Activated T-cell treated with anti-CD3 and anti-CD28 coated beads, Interleukin-2, amount 50 U/mL, for 1 hour (primary cell): Measurements from ENCODE around the gene CA11.
A peak's percentile ranks its signal among the peaks of the same experiment; 100 is the strongest.

Source experiments
- DNase-seq: peaks from one replicate; pipeline ENCODE4 v3.0.0-alpha.2; 2020

The CA11 gene

DNA sequence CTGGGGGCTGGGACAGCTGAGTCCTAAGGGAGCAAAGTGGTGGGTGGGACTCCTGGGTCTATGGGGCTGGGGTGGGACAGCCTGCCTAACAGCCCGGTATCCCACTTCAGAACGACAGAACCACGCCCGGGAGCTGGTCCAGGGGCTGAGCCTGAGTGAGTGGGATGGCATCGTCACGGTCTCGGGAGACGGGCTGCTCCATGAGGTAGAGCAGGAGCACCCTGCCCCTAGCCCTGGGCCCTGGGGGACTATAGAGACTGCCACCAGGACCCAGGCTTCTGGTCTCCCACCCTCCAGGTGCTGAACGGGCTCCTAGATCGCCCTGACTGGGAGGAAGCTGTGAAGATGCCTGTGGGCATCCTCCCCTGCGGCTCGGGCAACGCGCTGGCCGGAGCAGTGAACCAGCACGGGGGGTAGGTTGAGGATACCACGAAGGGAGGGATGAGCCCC lies 18.1 kb downstream of the CA11 start:
- DNase-seq = no peak

DNA sequence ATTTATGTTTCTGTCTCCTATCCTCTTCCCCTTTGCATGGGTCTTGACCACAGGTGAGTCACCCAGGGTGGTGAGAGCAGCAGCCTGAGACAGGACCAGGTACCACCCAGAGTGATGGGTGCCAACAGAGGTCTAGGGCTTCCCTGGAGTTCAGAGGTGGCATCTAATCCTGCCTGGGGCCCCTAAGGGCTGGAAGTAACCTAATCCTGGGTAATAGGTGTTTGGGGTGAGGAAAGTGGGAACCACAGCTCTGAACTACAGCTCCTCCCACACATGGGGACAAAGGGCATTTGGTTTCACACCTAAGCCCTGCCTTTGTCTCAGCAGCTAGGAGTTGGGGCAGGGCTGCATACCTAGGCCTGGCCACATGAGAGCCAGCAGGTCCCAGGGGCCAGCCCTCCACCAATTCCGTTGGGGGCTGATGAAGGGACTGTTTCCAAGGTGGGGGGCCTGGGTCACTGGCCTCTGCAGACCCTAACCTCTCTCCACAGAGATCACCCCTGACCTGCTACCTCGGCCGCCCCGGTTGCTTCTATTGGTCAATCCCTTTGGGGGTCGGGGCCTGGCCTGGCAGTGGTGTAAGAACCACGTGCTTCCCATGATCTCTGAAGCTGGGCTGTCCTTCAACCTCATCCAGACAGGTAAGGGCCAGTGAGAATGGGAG lies 18.7 kb downstream of the CA11 start:
- no peak for DNase-seq

DNA sequence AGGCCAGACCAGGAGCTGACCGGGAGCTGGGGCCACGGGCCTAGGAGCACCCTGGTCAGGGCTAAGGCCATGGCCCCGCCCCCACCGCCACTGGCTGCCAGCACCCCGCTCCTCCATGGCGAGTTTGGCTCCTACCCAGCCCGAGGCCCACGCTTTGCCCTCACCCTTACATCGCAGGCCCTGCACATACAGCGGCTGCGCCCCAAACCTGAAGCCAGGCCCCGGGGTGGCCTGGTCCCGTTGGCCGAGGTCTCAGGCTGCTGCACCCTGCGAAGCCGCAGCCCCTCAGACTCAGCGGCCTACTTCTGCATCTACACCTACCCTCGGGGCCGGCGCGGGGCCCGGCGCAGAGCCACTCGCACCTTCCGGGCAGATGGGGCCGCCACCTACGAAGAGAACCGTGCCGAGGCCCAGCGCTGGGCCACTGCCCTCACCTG lies 20.1 kb downstream of the CA11 start:
- no peak for DNase-seq

DNA sequence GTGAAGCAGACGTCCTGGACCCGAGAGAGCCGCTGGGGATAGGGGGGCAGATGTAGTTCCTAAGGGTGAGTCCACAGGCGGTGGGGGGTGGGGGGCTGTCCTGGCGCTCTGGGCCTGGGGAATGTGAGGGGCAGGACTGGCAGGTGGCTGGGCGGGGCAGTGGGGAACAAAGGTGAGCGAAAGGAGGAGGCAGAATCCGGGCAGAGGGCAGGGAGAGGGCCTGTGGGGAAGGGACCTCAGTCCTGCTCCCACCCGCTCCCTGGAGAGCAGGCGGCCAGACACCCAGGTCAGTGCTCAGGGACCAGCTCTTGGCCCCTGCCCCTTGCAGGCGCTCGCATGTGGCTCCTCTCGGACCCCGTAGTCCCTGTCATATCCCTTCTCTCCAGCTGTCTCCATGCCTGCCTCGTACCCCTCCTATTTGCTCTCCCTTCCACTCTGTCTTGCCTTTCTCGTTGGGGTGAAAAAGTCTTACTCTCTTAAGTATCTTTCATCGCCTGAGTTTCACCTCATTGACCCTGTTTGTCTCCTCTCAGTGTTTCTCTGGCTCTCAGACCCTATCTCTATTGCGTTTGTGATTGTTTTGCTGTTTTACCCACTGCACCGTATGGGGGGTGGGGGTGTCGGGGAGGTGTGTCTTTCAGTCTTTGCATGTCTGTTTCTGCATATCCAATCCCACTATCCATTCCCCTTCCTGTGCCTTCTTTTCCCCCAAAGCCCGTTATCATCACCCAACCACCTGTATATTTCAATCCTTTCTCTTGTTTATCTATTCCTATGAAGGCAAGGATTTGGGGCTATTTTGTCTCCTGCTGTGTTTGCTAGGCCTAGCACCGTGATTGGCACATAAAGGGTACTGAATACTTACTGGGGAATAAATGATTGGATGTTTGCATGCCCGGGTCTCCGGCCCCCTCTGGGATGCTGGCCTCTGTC lies 20.9 kb downstream of the CA11 start:
- DNase-seq = no peak

DNA sequence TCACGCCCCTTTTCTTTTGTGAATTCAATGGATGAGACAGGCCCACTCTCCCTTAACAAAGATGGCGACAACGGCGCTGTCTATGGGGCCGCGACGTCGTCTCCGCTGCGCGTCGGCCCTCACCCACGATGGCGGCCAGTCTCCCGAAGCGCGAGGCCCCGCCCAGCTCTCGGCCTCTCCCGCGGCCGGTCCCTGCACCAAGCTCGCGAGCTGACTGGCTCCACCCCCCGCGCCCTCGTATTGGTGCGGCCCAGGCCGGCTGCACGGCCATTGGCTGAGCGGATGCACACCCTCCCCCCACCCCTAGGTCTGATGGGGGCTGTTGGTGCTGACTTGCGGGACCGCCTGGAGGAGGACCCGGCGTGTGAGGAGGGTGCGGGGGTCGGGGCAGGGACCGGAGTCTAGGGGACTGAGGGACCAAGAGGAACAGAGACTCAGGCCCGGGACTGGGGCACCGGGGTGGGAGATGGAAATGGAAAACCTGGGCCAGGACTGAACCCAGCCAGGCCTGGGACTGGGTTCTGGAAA lies 21.9 kb downstream of the CA11 start:
- peak; percentile 93 for DNase-seq

DNA sequence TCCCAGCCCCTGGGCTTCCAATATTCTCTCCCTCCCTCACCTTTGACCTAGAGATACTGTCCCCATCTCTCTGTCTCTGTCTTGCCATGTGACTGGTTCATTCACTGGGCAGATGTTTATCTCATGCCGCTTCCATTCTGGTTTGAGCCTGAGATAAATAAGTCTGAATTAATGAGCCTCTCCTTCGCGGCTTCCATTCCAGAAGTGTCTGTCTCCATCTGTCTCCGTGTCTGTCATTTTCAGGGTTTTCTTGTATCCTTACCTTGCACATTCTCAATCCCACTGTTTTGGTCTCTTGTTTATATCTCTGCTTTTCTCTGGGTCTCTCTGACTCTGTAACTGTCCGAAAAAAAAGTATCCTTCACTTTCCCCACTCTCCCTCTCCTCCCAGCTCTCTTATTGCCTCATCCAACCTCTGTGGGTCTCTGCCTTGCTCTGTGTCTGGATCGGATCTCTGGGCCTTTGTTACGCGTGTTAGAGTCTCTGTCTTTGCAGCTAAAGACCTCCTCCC lies 22.4 kb downstream of the CA11 start:
- DNase-seq = no peak

DNA sequence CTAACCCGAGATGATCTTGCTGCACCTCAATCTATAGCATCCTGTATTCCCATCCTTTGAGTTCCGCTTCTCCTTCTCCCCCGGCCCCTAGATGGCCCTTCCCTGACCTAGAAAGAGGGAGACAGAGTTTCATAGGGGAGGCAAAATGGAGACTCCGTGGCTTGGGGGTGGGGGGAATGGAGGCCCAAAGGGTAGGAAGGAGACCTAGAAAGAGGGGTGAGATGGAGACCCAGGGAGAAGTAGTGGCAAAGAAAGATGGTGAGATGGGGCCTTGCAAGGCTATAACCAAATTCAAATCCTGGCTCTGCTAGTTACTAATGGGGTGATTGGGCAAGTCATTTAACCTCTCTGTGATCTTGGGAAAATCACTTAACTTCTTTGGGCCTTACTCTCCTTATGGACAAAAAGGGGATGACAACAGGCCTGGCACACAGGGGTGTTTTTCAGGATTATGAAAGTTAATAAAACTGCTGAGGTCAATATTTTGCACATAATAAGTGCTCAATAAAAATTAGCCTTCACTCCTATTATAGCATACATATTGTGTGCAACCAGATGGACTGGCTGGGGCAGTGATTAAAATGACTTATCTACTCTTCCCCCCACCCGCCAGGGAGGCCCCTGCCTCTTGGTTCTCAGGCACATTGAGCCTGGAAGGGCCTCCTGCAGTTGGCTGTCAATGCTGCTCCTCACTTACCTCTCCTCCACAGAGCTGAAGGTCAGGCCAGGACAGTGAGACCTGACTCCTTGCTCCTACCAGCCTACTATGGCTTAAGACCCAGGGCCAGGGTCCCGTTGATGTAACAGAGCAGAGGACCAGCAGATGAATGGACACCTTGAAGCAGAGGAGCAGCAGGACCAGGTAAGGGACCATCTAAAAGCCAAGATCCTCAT lies 26.0 kb downstream of the CA11 start:
- no peak for DNase-seq

DNA sequence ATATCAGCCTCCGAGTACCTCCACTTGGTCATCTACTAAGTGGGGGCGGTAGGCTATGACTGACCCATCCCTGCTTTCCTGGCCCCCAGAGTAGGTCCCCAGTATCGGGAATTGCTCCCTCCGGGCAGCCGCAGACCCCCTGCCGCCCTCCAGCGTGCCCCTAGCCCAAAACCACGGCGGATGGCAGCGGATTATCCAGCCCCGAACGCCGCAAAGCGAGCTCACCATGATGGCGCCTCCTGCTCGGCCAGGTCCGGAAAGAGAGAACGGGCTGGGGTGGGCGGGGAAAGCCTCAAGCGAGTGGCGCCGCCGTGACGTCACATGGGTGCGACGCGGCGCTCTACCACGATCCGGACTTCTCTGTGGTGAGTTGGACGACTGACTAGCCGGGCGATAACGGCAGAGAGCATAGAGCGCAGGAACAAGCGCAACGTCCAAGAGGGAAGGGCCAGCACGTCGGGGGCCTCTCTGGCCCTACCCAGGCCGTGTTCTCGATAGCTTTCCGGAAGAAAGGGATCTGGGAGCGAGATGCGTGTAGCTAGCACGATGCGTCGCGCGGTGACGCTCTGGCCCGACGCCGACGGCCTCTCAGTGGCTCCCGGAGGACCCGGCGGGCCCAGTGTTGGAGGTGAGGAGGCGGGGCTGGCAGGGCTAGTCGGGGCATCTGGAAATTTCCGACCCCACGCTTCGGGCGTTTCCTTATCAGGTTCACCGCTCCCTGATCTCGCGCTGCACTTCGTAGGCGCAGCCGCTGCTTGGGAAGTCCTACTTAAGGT lies 26.9 kb downstream of the CA11 start, which contains the start of the genes RPL18 and SPHK2:
RPL18 (minus strand) TSS at position 263 of the 776 bp plus-strand sequence; CDS start at position 228, 35 bp downstream.
SPHK2 (plus strand) TSS at position 591 of the 776 bp plus-strand sequence. CDS start 1,009 bp downstream, outside the sequence.
- DNase-seq = peak; percentile 95

DNA sequence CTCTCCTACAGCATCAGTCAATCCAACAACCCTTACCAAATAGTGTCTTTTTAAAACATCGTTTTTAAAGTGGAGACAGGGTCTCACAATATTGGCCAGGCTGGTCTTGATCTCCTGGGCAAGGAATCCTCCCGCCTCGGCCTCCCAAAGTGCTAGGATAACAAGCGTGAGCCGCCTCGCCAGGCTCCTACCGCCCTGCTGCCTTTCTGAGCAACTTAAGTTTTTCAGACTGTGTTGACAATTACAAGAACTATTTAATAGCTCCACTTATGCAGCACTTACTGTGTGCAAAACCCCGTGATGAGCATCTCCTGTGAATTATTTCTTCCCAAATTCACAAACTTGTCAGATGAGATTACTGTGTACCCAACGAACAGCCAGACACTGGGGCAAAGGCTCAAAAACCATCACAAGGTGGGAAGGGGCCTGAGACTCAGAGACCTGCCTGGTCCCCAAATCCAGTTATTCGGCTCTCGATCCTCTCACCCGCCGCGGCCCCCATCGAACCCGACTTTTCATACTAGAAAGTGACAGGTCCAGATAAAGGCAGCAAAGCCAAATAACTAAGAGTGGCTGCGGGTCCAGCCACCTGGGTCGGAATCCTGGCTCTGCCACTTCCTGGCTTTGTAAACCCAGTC lies 27.6 kb downstream of the CA11 start:
- no peak for DNase-seq

DNA sequence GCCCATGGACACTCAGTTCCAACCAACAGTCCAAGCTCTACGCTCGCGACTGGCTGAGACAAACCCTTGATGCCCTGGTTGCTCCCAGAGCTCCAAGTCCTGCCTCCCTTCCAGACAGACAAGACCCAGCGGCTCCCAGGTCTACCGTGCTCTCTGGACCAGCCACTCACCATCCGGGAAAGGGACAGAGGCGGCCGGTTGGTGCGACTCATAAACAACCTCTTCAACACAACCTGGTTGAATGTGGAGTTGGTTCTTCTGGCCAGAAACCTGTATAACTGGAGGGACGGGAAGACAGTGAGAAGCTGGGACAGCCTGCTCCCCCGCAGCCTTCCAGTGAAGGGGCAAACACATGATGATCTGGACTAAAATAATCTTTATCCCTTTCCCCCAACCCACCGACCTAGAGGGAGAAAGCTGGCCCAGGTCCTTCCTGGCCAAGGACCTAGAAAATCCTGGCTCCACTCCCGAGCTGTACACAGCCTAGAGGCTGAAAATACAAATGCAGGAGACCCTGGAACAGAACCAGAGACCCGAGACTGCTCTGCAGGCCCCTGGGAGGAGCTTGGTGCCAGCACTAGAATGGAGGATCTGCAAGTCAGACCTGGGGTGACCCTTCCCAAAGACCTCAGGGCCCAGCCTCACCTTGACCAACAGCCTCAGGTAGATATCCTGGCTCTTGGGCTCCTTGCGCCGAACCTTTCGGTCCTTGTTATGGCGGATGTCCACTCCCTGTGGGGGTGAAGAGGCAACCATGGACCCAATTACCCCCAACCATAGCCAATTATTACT lies 28.6 kb downstream of the CA11 start:
- no peak for DNase-seq

DNA sequence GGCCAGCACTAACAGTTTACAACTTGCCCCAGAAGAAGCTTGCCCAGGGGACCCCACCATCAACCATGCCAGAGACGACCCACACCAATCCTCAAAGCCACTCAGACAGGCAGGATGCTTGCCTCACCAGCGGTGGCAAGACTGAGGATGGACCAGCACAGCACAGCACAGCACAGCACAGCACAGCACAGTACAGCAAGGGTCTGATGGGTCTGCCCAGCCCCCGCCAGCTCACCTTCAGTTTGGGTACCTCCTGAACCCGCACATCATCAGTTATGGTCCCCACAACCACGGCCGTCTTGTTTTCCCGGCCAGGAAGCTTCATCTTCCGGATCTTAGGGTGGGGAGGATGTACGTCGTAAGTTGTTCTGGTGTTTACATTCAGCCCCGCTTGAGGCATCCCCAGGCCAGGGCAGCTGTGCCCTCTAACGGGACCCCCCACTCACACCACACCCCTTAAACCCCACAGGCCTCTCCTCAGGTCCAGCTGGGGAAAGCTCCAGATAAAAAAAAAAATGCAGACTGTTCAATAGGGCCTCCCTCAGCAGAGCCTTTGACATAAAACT lies 29.4 kb downstream of the CA11 start:
- DNase-seq = no peak

DNA sequence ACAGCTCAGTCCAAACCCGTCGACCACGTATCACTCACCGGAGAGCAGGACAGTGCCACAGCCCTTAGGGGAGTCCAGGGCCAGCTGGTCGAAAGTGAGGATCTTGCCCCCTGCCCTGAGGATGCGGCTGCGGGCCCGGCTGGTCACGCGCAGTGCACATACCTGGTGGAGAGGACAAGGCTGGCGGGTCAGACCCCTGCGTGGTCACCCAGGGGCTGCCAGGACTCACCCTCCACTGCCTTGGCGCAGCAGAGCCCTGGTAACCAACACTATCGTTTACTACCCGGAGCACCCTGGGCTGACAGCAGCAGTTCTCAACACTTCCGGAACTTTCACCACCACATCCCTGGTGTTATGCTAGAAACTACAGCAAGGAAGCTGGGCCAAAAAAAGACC lies 29.9 kb downstream of the CA11 start:
- no peak for DNase-seq

DNA sequence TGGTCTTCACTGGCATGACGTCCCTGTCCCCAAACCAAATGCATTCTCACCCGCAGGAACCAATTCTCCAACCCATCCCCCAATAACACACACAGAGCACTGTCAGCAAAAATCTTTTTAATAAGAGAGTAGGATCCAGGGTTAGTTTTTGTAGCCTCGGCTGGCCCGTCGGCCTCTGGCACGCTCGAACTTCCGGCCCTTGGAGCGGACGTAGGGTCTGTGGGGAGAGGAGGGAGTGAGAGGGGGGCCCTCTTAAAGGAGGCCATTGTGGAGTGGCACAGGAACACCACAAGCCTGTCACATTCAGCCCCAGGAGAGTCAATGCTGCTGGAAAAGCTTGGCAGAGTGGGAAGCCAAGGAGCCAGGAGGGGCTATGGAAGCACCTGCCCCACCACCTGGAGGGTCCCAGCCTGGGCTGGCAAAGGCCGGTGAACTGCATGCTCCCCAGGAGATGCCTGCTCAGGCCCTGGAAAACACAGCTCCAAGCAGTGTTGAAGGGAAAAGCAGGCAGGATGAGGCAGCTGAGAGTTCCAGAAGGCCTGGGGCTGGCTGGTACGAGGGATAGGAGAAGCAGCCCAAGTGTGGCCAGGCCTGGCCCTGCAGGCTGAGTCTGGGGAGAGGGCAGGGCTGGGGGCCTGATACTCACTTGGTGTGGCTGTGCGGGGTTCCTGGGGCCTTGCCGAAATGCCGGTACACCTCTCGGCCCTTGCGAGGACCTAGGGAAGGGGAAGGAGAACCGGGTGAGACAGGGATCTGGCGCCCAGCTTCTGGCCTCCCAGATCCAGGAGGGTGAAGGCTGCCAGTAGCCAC lies 30.6 kb downstream of the CA11 start:
- DNase-seq = no peak

DNA sequence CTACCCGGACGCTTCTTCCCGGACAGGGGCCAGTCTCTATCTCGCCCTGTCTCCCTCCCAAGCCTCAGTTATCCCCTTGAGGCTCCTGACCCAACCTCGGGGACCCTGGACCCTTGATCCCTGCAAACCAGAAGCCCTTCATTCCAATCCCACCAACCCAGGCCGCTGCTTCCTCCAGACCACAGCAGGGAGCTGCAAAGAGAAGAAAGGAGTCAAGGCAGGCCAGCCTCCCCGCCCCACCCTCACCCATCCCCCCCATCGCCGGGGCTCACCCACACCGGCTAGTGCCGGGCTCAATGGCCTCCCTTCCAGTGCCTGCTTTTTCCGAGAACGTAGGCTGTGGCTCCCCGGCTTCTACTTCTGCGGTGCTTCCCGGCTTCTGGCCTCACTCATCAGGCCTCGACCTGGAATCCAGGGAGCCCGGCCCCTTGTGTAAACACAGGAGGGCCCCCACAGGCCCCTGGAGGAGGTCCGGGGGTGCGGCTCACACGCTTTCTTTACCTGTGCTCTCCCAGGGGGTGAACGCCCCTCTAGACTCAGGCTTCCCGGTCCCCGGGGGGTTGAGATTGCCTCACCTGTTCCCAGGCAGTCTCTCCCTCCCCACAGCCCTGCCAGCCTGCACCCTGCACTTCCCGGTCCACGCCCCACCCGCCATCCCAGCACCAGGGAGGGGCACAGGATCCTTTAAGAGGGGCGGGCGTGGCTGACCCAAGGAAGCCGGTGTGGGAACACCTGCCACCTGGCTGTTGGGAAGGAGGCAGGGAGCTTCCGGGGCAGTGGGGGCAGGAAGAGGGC lies 31.4 kb downstream of the CA11 start, which contains the start of gene FAM83E:
FAM83E (minus strand) TSS at position 641 of the 795 bp plus-strand sequence. CDS start 1,704 bp downstream, outside the sequence.
- no peak for DNase-seq

DNA sequence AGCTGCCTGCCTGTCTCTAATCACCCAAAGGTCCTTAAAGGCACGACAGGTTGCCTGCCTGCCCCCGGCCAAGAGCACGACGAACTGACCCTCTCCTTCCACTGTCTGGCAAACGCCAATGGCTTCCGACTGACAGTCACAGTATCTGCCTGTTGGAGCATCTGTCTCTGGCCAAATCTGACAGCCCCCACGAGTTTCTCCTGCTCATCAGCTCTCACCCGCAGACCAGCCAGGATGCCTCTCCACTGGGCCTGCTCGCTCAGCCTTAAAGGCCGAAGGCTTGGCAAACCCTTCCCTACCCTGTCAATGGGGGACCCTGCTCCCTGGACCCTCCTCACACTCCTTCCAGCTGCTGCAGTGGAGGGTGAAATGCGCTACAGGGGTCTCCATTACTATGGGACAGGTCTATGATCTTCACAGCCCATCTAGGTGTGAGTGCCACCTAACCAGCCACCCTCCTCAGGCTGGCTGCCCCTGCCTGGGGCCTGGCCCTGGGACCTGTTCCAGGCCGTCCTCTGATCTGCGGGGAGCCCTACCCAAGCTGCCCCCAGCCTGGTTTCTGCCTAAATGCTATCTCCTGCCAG lies 32.0 kb downstream of the CA11 start:
- no peak for DNase-seq

DNA sequence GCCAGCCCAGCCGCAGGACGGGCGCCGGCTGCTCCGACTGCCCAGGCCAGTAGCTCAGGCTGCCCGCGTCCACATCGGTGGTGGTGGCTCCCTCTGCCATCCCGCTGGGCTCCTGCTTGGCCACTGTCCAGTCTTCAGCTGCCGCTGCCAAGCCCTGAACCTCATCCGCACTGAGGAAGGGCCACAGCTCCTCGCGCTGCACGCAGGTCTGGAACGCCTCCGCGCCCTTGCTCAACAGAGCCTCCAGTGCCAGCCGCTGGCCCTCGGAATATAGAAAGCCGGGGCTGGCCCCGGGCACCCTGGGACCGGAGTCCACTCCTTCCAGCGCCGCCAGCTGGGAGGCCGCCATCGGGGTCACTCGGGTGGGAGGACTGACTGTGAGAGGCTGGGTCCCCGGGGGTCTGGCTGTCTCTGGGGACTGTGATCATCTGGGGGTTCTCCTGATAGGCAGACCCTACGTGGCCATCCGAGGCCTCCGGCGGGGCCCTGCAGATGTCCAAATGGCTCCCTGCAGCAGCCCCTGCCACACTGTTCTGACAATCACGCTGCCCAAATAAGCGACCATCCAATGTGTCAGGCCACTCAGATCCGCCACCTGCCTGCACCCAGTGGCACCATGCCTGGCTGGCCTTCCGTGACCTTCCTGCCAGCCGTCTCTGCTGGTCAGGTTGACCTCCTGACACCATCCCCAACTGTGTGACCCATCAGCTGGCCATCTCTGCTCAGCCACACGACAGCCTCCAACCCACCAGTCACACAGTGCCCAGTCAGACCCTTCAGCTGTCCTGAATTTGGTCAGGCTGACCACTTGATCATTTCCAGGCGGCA lies 32.7 kb downstream of the CA11 start:
- no peak for DNase-seq
